Measurements from ENCODE around the gene IGSF3. TPM values are rescaled to one million over a fixed set of nuclear protein-coding genes. Genes with fewer than 3 reads are reported as not detected.
"Not testable (repeated sequence)": the region's sequence is repeated elsewhere in the genome, so short reads cannot be mapped to it uniquely, and the experiment has no call there.

IGSF3 gene
- total RNA-seq, 4 donors from 2014 or later = 1.2 to 3.9 (median 3.2) TPM

DNA sequence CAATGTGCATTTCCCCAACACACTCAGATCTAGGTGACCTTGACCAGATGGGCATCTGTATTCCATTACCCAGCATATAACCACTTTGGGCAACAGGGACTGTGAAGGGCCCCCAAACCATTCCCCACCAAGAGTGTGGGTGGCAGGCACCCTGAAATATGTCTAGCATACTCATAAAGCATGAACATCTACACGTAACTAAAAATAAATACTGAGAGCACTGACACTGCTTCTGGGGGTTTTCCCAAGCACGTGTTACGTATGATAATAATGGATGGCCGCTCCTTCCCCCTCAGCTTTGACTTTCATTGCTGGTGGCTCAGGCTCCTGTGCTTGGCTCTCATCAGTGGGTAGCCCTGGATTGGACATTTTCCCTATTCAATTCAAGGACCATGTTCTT lies 39.1 kb downstream of the IGSF3 start:
- no peaks in the 10 kb centered on the region for H3K27me3 ChIP-seq
- no peak for DNase-seq (ENCODE audit: low spot score in 2 of 2)
- no peaks in the 10 kb centered on the region for H3K36me3 ChIP-seq
- H3K9me3 ChIP-seq = no peaks in the 10 kb centered on the region
- 69 to 89% methylated on average over 4 of the region's 4 CpGs for WGBS, 2 donors
- TF ChIP-seq POLR2A (IDR thresholded peaks at IDR 0.05) (no peak), EP300 (IDR thresholded peaks at IDR 0.05) (no peak)
- TF ChIP-seq, protein P1, sequence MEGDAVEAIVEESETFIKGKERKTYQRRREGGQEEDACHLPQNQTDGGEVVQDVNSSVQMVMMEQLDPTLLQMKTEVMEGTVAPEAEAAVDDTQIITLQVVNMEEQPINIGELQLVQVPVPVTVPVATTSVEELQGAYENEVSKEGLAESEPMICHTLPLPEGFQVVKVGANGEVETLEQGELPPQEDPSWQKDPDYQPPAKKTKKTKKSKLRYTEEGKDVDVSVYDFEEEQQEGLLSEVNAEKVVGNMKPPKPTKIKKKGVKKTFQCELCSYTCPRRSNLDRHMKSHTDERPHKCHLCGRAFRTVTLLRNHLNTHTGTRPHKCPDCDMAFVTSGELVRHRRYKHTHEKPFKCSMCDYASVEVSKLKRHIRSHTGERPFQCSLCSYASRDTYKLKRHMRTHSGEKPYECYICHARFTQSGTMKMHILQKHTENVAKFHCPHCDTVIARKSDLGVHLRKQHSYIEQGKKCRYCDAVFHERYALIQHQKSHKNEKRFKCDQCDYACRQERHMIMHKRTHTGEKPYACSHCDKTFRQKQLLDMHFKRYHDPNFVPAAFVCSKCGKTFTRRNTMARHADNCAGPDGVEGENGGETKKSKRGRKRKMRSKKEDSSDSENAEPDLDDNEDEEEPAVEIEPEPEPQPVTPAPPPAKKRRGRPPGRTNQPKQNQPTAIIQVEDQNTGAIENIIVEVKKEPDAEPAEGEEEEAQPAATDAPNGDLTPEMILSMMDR (IDR thresholded peaks at IDR 0.05) = no peak
- H3K27ac ChIP-seq = no peak overlapping the region
- no peaks in the 10 kb centered on the region for H3K4me1 ChIP-seq
- H3K4me3 ChIP-seq = no peak overlapping the region

DNA sequence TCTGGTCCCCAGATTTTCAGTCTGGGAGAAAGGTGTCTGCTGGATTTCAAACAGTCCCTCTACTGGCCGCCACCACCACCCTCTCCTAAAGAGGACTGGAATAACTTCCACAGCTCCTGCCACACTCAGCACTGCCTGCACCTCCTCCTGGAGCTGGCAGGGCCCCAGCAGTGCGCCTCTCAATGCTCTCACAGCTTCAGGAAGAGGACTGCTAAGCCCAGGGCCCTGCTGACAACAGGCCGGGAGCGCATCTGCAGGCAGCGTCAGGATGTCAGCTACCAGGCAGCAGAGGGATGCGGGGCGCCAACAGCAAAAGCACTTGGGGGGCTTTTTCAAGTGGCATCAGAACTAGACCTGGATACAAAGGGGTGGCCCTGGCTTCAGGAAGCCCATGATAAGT lies 40.2 kb downstream of the IGSF3 start:
- not testable (repeated sequence) for DNase-seq (ENCODE audit: low spot score in 2 of 2); H3K9me3 ChIP-seq; H3K4me3 ChIP-seq; H3K36me3 ChIP-seq; H3K27me3 ChIP-seq; H3K4me1 ChIP-seq; H3K27ac ChIP-seq
- 79 to 88% methylated on average over 7 of the region's 7 CpGs for WGBS, 2 donors

DNA sequence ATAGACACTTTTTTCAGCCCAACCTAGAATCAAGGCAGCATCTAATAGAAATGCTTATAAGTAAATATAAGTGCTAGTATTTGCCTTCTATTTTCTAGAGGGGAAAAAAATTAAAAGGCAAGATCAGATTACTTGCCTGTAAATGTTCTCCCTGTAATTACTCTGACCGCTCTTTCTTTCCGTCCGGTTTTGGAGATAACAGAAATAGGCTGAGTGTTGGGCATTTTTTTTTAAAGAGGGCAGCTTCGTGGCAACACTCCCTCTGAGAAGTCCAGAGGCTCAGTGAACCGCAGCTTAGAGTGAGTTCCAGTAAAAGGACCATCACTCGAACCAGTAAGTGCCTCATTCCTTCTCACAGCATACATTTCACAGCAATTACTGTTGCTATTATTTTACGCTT lies 40.6 kb downstream of the IGSF3 start:
- H3K4me3 ChIP-seq, H3K27ac ChIP-seq: not testable (repeated sequence)
- 53 to 71% methylated on average over 7 of the region's 7 CpGs for whole genome bisulfite sequencing, 2 donors

DNA sequence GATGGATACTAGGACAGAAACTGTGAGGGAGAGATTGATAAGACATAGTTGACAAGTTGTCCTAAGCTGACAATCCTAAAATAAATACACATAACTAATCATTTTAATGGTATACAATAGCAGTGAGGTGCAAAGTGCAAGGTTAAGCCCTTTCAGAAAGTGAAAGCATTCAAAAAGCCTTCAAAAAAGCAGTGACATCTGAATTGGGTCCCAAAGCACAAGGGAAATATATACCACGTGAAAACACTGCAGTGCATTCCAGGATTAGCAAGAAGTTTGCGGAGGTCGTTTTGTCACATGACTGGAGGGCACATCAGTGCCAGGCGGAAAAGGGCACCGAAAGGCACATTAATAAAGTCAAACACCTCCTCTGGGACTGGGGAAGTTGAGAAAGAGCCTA lies 42.4 kb downstream of the IGSF3 start:
- H3K4me3 ChIP-seq; DNase-seq (ENCODE audit: low spot score in 2 of 2); H3K27ac ChIP-seq; H3K36me3 ChIP-seq; H3K27me3 ChIP-seq; H3K9me3 ChIP-seq; H3K4me1 ChIP-seq: not testable (repeated sequence)
- WGBS, 2 donors = 61 to 66% methylated on average over 5 of the region's 5 CpGs

More for the DNA sequence above, 40.6 kb downstream of the IGSF3 start:
- DNase-seq (ENCODE audit: low spot score in 2 of 2); H3K36me3 ChIP-seq; H3K9me3 ChIP-seq; H3K27me3 ChIP-seq; H3K4me1 ChIP-seq: not testable (repeated sequence)

DNA sequence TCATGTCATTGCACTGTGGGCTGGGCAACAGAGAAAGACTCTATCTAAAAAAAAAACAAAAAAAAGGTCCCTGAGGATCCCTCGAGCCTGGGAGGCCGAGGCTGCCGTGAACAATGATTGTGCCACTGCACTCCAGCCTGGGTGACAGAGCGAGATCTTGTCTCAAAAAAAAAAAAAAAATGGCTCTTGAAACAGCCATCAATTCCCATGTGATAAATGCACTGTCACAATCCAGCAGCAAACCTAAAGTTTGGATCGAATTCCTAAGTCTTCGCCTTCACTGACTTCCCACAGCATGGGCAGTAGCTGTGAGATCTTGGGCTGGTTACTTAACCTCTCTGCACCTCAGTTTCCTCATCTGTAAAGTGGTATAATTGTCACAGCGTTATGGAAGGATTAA lies 43.5 kb downstream of the IGSF3 start:
- Histone ChIP-seq H3K9me3 (no peaks in the 10 kb centered on the region), H3K4me1 (no peaks in the 10 kb centered on the region), H3K27me3 (no peaks in the 10 kb centered on the region), H3K36me3 (no peaks in the 10 kb centered on the region), H3K27ac (no peak overlapping the region), H3K4me3 (no peak overlapping the region)
- no peak for DNase-seq (ENCODE audit: low spot score in 2 of 2)
- 84 to 90% methylated on average over 7 of the region's 7 CpGs for WGBS, 2 donors
- no peak for TF ChIP-seq POLR2A (IDR thresholded peaks at IDR 0.05)
- TF ChIP-seq, protein P1 (IDR thresholded peaks at IDR 0.05) = no peak
- no peak for TF ChIP-seq EP300 (IDR thresholded peaks at IDR 0.05)

DNA sequence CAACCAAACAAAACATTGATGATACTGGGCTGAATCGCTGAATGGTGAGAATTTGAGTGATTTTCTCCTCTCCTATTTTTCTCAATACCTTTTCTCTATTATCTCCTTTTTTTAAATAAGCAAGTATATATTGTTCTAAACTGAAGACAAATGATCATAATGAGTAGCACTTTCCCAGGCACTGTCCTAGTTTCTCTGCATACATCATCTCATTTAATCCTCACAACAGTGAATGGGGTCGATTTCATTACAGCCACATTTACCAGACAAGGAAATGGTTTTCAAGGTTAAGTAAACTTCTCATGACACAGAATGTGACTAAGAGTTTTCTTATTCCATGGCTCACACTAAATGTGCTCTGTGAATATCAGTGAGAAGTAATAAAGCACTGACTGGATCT lies 45.0 kb downstream of the IGSF3 start:
- H3K27me3 ChIP-seq; H3K36me3 ChIP-seq; H3K27ac ChIP-seq; H3K9me3 ChIP-seq; DNase-seq (ENCODE audit: low spot score in 2 of 2); H3K4me1 ChIP-seq; H3K4me3 ChIP-seq: not testable (repeated sequence)
- WGBS, 2 donors = 84 to 87% methylated on average over 2 of the region's 2 CpGs

DNA sequence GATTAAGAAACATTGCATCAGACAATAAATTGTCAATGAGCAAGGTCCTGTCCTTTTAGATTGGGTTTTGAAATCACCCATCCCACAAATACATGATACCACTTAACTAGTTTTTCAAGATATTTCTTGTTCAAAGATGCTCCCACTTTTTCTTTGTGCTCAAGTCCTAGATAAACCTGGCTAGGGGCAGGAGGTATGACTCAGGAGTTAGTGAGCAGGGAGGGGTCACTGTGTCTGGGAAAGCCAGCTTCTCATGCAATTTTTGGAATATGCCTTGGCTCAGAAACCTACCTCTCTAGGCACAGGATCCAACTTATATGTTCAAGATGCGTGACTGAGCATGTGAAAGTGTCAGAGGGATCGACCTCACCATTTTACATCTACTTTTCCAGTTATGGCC lies 45.8 kb downstream of the IGSF3 start:
- H3K9me3 ChIP-seq; H3K27ac ChIP-seq; DNase-seq (ENCODE audit: low spot score in 2 of 2); H3K27me3 ChIP-seq; H3K36me3 ChIP-seq; H3K4me1 ChIP-seq; H3K4me3 ChIP-seq: not testable (repeated sequence)
- WGBS, 2 donors = 91 to 96% methylated on average over 2 of the region's 2 CpGs

DNA sequence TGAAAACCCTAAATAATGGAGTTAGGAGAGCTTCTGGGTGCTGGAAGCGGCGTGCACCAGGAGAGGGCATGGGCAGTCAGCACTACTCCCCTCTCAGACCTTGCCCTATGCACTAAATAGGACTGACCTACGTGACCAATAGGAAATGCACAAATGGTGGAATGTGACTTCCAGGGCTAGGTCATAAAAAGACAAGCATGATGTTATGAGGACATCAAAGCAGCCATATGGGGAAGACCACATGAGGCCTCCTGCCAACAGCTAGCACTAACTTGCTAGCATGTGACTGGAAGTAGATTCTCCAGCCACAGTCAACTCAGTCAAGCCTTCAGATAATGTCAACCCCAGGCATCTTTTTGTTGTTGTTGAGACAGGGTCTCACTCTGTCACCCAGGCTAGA lies 47.1 kb downstream of the IGSF3 start:
- not testable (repeated sequence) for H3K27me3 ChIP-seq; H3K36me3 ChIP-seq; H3K4me3 ChIP-seq; H3K27ac ChIP-seq; H3K4me1 ChIP-seq; DNase-seq (ENCODE audit: low spot score in 2 of 2); H3K9me3 ChIP-seq
- 76 to 100% methylated on average over 2 to 3 of the region's 3 CpGs for WGBS, 2 donors

DNA sequence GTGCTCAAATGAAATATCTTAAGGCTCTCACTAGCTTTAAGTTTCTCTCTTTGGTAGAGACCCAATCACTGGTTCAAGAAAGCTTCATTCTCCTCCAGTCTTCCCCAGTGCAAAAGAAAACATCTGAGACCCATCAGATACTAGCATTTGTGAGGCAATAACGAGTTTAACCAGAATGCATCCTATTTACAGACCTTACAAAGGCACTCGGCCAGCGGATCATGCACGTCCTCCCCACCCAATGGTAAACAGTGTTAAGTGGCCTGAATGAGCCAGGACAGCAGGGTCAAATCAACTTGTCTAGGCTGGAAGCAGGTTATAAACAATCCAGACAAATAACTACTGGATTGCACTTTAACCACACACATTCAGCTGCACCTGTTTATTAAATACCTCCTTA lies 48.4 kb downstream of the IGSF3 start:
- H3K9me3 ChIP-seq; H3K4me1 ChIP-seq; H3K27me3 ChIP-seq; H3K4me3 ChIP-seq; H3K27ac ChIP-seq; H3K36me3 ChIP-seq; DNase-seq (ENCODE audit: low spot score in 2 of 2): not testable (repeated sequence)
- WGBS, 2 donors = 33 to 37% methylated on average over 4 of the region's 4 CpGs

DNA sequence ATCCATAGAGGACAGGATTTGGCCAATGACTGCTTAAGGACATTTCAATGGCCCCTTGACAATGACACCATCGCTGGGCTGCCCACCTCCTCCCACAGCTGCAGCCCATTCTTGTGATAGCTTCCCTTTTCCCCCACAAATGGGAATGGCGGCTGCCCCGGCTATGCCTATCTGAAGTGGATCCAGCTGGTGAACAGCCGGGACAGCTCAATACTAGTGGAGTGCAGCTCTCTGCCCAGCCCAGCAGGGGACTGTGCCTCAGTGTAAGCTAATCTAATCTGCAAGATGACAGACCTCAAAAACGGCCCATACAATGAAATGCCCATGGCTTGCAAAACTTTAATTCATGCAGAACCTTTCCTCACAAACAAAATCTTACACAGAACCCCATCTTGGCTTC lies 49.7 kb downstream of the IGSF3 start:
- not testable (repeated sequence) for H3K36me3 ChIP-seq; DNase-seq (ENCODE audit: low spot score in 2 of 2); H3K4me1 ChIP-seq; H3K27ac ChIP-seq; H3K27me3 ChIP-seq; H3K4me3 ChIP-seq; H3K9me3 ChIP-seq
- 72 to 87% methylated on average over 5 of the region's 5 CpGs for WGBS, 2 donors

DNA sequence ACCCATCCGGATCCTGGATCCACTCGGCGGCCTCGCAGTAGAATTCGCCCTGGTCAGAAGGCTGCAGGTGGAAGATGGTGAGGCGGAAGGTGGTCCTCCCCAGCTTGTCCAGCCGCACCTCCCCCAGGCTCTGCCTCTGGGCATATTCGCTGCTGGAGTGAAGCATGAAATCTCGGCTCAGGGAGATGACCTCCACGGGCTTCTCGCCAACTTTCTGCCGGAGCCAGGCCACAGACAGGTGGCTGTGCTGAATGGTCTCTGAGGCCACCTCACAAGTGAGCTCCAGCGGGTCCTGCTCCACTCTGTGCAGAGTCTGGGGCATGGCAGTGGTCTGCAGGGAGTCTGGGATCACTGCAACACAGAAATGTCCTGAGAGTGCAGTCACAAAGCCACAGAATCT lies 53.7 kb downstream of the IGSF3 start:
- H3K9me3 ChIP-seq; H3K36me3 ChIP-seq; H3K4me3 ChIP-seq; DNase-seq (ENCODE audit: low spot score in 2 of 2); H3K27me3 ChIP-seq; H3K4me1 ChIP-seq; H3K27ac ChIP-seq: not testable (repeated sequence)
- WGBS, 2 donors = 90 to 92% methylated on average over 13 of the region's 13 CpGs

DNA sequence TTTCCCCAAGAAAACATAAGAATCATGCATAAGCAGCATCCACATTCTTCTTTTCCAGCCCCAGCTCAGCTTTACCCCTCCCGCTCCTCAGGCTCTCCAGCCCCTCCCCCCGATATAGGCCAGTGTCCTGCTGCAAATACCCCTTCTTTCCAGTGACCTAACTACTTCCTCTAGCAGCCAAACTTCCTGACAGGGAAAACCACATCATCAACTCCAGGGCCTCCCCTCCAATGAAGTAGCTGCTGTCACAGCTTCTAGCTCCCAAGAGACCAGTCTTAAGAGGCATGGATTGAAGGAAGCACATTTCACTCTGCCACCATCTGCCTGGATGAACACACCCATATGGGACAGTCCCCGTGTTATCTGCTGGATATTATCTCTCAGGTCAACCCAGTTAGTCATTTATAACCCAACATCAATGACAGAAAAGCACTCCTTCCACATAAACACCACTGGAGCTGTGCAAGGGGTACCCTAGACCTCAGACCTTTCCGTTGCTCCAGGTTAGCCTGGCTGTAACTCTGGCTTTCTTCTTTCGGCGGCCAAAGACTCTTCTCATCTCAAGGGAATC lies 57.6 kb downstream of the IGSF3 start:
- not testable (repeated sequence) for H3K9me3 ChIP-seq; H3K27ac ChIP-seq; H3K36me3 ChIP-seq; H3K27me3 ChIP-seq; DNase-seq (ENCODE audit: low spot score in 2 of 2); H3K4me3 ChIP-seq; H3K4me1 ChIP-seq
- WGBS, 2 donors = 85 to 86% methylated on average over 6 of the region's 6 CpGs
